ENCODE results near the gene CTNNA3.

DNA sequence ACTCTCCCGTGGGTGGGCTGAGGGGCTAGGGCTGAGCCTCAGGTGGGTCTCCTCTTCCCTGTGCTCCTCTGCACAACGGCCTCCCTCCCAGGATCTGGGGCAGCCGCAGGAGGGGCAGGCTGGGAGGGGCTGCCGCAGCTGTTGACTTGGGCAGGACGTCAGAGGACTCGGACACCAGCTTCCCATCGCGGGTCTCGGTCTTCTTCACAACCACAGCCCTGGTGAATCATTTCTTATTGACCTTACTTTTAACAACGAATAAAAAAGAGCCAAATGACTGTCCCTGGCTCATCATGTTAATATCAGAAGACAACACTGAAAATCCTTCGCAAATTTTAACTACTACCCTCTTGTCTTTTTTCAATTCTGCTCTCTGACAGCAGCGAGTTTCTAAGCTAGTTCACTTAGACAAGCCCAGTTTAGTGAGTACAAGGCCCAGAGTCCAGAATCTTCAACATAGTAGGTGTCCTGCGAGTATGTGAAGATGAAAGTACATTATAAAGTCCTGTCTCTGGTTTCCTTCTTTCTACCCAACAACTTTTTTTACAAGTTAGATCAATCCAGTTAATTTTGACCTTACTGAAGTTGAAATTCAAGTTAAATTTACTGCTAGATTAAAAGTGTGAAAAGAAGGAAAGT lies 32.4 kb downstream of the CTNNA3 start:
- TF ChIP-seq, protein P1, sequence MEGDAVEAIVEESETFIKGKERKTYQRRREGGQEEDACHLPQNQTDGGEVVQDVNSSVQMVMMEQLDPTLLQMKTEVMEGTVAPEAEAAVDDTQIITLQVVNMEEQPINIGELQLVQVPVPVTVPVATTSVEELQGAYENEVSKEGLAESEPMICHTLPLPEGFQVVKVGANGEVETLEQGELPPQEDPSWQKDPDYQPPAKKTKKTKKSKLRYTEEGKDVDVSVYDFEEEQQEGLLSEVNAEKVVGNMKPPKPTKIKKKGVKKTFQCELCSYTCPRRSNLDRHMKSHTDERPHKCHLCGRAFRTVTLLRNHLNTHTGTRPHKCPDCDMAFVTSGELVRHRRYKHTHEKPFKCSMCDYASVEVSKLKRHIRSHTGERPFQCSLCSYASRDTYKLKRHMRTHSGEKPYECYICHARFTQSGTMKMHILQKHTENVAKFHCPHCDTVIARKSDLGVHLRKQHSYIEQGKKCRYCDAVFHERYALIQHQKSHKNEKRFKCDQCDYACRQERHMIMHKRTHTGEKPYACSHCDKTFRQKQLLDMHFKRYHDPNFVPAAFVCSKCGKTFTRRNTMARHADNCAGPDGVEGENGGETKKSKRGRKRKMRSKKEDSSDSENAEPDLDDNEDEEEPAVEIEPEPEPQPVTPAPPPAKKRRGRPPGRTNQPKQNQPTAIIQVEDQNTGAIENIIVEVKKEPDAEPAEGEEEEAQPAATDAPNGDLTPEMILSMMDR (conservative IDR thresholded peaks at IDR 0.05 in 1 of 2, IDR thresholded peaks at IDR 0.05 in 1 of 2; ENCODE audit: extremely low read depth in 1 of 2, insufficient read depth in 1 of 2, low read depth in 1 of 2, low read length in 2 of 2), result no peak
- no peak for TF ChIP-seq EZH2 (IDR thresholded peaks at IDR 0.05; ENCODE audit: borderline replicate concordance, low read length)

Measured in mammary epithelial cell (primary cell).